Hematopoietic multipotent progenitor cell treated with erythropoietin and hydrocortisone succinate and interleukin-3 and kit ligand, for 17 days (in vitro differentiated cells): ENCODE measurements around the gene RBM12.

ENCODE experiments used
- DNase-seq: peaks from one replicate; pipeline ENCODE4 v3.0.0-alpha.2; 2015; ENCODE audit warnings: low spot score

RBM12 gene

GRCh38 chr20:35620818-35621559, 43.7 kb downstream of the RBM12 start:
- DNase-seq: no peak

DNA sequence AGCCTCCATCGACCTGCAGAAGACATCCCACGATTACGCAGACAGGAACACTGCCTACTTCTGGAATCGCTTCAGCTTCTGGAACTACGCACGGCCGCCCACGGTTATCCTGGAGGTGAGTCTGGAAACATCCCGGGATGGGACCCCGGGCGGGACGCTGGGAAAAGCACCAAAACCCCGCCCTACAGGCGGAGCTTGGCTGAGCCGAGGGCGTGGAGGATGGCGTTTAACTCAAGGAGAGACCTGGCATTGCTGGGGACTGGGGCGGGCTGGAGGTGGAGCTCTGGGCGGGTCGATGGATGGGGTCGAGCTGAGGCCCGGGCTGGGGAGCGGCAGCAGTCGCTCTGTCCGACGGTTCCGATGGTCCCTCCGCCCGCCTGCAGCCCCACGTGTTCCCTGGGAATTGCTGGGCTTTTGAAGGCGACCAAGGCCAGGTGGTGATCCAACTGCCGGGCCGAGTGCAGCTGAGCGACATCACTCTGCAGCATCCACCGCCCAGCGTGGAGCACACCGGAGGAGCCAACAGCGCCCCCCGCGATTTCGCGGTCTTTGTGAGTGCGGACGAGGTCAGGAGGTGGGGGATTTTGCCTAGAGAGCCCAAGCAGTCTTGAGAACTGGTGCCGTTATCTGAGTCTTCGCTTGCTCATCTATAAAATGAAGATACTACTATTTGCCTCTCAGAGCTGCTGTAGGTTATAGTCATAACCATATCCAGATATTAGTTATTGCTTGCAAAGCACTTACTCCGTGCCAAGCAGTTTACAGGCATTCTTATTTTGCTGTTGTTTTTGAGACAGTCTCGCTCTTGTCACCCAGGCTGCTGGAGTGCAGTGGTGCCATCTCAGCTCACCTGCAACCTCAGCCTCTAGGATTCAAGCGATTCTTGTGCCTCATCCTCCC, 45.3 kb downstream of the RBM12 start:
- peak; percentile 48 for DNase-seq

- no peak for DNase-seq
Measured at GRCh38 chr20:35618263-35619131, 46.2 kb downstream of the RBM12 start.

- no peak for DNase-seq
Measured at GRCh38 chr20:35617397-35618262, 47.1 kb downstream of the RBM12 start.

- peak; percentile 81 for DNase-seq
Measured at GRCh38 chr20:35616465-35617396, 48.0 kb downstream of the RBM12 start.

DNA sequence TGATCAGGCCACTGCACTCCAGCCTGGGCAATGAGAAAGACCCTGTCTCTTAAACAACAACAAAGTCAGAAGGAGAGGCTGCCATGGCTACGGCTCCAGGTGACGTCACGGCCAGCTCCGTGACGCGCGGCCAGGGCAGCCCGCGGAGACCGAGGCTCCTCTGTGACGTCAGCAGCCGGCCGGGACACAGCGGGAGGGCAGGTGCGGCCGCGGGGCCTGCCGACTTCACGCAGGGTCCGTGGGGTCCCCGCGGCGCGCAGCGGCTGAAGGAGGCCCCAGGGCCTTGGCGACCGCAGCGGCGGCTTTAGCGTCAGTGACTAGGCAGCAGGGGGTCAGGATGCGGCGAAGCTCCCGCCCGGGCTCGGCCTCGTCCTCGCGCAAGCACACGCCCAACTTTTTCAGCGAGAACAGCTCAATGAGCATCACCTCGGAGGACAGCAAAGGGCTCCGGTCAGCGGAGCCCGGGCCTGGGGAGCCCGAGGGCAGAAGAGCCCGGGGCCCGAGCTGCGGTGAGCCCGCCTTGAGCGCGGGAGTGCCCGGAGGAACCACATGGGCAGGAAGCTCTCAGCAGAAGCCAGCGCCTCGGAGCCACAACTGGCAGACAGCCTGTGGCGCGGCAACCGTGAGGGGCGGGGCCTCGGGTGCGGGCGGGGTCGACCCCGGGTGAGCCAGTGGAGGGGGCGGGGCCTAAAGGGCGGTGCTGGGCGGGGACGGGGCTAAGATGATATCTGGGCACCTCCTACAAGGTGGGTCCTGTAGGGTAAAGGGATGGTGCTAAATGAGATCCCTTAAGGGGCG, 48.8 kb downstream of the RBM12 start, which contains the start of gene SPAG4:
Gene SPAG4, plus strand, starts transcription at position 163 of the 798 bp plus-strand sequence. Its CDS starts 175 bp downstream, at position 338.
- peak; percentile 98 for DNase-seq

DNA sequence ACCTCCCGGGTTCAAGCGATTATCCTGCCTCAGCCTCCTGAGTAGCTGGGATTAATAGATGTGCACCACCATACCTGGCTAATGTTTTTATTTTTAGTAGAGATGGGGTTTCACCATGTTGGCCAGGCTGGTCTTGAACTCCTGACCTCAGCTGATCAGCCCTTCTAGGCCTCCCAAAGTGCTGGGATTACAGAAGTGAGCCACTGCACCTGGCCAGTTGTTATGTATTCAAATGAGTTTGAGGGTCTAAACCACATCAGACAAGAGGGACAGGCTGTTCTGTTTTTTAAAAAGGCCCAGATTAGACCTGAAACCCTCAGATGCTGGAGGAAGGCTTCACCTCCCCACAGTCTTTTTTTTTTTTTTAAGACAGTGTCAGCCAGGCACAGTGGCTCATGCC, 53.2 kb downstream of the RBM12 start:
- DNase-seq: no peak

- DNase-seq: peak; percentile 48
Measured at GRCh38 chr20:35610833-35611427, 53.8 kb downstream of the RBM12 start.

DNA sequence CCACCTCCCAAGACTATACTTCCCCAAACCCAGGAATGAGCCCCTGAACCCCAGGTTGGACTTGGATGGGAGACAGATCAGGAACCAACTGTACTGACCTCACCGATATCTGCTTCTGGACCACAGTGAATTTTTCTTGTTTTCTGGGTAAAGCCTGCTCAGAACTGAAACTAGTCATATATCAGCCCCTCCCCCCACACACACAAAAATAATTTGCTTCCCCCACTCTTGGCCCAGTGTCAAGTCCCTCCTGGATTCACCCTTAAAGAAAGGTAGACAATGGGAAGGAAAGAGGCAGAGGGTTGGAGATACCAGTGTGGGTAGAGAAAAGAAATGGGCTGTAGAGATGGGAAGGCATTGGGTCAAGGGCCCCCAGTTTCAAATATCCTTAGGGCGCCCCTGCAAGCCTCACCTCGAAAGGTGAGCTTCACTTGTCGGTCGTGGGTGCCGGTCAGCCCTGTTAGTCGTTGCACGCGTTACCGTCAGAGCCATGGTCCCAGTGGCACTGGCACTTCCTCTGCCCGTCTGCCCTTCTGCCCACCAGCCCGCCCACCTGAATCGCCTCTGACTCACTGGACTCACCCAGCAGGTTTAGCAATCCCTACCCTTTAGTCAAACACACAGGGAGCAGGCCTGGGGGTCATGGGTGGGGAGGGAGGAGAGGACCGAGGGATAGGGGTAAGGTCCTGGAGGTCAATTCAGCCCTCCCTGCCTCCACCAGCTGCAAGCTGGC, 57.5 kb downstream of the RBM12 start:
- DNase-seq: no peak

DNA sequence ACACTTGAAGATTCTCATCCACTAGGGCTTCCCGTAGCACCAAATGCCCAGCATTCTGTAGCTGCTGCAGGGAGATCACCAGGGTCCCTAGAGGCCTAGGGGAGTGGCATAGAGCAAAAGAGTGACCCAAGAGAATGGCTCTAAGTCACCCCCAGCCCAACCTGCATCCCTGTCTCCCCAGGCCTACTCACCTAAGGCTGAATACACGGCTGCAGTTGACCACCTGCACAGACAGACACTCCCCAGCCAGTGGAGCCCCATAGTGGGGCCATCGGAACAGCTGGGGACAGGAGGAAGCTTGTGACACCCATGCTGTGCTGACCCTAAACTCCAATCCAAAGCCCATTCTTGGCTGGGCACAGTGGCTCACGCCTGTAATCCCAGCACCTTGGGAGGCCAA, 58.6 kb downstream of the RBM12 start:
- no peak for DNase-seq

DNA sequence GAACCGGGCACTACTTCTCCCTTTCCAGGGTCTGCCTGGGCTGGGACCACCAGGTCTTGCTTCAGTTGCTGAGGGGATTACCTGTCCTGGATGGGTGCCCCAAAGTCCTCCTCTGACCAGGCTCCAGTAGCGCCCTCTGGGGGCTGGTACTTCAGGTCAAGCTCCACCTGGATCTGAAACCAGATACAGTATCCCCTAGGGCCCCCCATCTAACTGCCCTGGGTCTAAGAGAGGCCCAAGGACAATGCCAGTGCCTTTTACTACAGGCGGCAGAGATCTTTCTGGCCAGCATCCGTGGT, 60.3 kb downstream of the RBM12 start:
- DNase-seq: peak; percentile 43

DNA sequence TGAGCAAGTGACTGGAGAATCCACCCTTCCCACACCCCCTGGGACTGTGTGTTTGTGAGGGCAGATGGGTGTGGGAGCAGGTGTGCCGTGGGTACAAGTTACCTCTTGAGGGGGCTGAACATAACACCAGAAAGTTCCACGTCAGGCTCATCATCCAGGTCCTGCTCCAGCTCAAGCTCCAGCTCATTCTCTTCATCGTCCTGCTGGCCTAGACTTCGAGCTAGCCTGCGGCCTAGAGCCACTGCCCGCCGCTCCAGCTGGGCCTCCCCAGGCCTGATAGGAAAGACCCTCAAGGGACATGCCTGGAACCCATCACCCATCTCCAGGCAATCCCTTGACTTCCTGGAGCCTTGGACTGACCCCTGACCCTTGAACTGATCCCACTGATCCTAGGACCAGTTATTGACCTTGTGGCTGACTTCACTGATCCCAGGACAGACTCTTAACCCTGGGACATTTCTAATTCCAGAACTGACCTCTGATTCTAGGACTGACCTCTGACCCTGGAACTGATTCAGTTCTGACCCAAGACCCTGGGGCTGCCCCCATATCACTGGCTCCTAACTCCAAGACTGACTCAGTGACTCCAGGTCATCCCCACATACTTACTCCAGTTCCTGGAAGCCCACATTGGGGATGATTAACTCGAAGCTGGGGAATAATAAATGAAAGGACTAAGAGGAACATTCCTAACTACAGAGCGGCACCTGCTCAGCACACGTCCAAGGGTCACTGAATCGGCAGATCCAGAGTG, 60.8 kb downstream of the RBM12 start:
- no peak for DNase-seq

GRCh38 chr20:35602851-35603495, 61.7 kb downstream of the RBM12 start:
- no peak for DNase-seq

DNA sequence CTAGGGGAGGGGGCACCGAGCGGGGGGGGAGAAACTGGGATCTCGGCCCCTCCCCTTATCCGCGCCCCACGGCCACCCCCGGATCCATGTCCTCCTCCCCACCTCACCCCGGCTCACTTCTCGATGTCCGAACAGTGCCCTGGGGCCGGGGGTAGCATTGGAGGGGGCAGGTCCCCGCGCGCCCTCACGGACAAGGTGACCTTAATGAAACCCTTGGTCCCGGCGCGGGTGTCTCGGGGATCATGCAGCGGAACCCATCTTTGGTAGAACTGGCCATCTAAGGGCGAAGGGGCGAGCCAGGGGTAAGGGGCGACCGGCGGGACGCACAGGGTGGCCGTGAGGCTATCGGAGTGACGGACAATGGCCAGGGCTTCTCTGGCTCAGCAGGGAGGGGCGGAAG, 62.7 kb downstream of the RBM12 start:
- DNase-seq: no peak

DNA sequence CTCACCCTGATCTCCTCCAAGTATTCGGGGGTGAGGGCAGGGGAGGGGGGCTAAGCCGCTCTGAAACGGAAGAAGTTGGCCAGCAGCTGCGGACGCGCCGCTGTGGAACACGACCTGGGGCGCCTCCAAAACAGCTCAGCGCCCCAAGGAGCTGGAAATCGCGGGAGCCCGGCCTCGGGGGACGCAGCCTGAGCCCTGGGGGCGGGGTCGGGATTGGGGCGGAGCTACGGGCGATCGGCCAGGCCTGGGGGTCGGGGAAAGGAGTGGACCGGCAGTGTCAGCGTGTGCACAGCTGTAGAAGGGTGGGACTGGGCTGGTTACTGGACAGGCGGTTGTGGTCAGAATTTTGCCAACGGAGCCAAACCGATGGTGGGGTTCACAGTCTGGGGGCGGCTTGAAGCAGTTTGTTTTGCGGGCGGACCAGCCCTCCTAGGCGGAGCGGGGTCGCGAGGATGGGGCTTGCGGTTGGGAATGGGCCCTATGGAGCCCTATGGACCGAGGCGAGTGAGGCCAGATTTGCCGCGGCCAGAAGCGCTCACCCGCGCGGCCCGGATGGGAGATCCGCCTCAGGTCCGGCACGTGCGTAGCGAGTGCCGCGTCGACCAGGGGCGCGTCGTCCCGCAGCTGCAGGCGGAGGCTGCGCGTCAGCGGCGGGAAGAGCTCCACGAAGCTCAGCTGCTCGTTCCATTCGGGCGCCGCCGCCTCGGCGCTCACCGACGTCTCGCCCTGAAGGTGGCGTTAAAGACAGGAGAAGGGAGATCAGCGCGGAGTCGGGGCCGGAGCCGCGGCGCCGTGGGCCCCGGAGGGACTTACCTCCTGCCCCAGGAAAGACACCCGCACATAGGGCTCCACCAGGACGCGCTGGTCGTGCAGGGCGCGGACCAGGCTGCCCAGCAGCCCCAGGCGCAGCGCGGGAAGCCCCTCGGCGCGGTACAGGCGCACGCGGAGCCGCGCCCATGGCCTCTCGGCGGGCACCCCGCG, 63.4 kb downstream of the RBM12 start:
- DNase-seq: peak; percentile 53
